Panc1 (cell line): ENCODE measurements around the gene PPP1CA. TPM values are rescaled to one million over a fixed set of nuclear protein-coding genes. Genes with fewer than 3 reads are reported as not detected.
A peak's percentile ranks its signal among the peaks of the same experiment; 100 is the strongest.

ENCODE experiments used
- ATAC-seq: fragments of 200-7000 bp; cut with Tn5 transposase; 2 replicates; pipeline ENCODE4 v1.9.1; 2020; ENCODE audit warnings: mild to moderate bottlenecking, moderate library complexity
- BruUV-seq: library from RNA; stranded (reverse); fragments of 400-500 nt; replicated peaks from 2 replicates; lab custom pipeline; 2021; lab: Mats Ljungman, UMichigan
- CTCF ChIA-PET: fragments of 300-600 bp; sonication (Branson Sonifier 250); formaldehyde crosslinking; loops from one replicate; lab custom pipeline; 2022; ENCODE audit warnings: antibody characterized with exemption; lab: Charles Lee
- POLR2A ChIA-PET: fragments of 300-600 bp; sonication (Branson Sonifier 250); formaldehyde crosslinking; loops from one replicate; lab custom pipeline; 2022; ENCODE audit warnings: antibody characterized with exemption; lab: Charles Lee
- DNase-seq: peaks from one replicate; pipeline ENCODE4 v3.0.0-alpha.2; 2010; ENCODE audit warnings: low read depth, low spot score
- H3K27ac ChIP-seq: 2 replicates; pipeline ENCODE4 v1.5.1; 2011; ENCODE audit warnings: mild to moderate bottlenecking, low read length, inconsistent platforms
- H3K27me3 ChIP-seq: fragments of 200-500 bp; sonication (Bioruptor generic); 2 replicates; pipeline ENCODE4 v1.6.0; 2014; ENCODE audit warnings: low read length, inconsistent platforms; ENCODE audit not compliant: control insufficient read depth, insufficient read depth
- H3K36me3 ChIP-seq: fragments of 200-500 bp; sonication (Bioruptor generic); 2 replicates; pipeline ENCODE4 v1.5.1; 2014; ENCODE audit warnings: inconsistent platforms, mild to moderate bottlenecking, low read length, moderate library complexity; ENCODE audit not compliant: control insufficient read depth, insufficient read depth
- H3K4me1 ChIP-seq: 2 replicates; pipeline ENCODE4 v1.5.1; 2011; ENCODE audit warnings: inconsistent platforms, mild to moderate bottlenecking, low read length, moderate library complexity; ENCODE audit not compliant: control insufficient read depth, insufficient read depth
- H3K4me3 ChIP-seq, 2 experiments: 2 replicates each; pipeline ENCODE4 v1.5.1; 2011 to 2012; ENCODE audit warnings: low read depth in 2 of 2, low read length in 2 of 2, mild to moderate bottlenecking in 2 of 2, inconsistent platforms in 1 of 2, moderate library complexity in 1 of 2
- H3K9me3 ChIP-seq: fragments of 200-500 bp; sonication (Bioruptor generic); 2 replicates; pipeline ENCODE4 v1.5.1; 2014; ENCODE audit warnings: low read depth, mild to moderate bottlenecking, inconsistent platforms, low read length, moderate library complexity; ENCODE audit not compliant: control insufficient read depth, insufficient read depth
- CTCF ChIP-seq: fragments of 450-650 bp; IDR thresholded peaks from 2 replicates; pipeline ENCODE4 v1.5.1; 2017; ENCODE audit warnings: mild to moderate bottlenecking
- POLR2AphosphoS5 ChIP-seq: IDR thresholded peaks from 2 replicates; pipeline ENCODE4 v1.6.1; 2012; ENCODE audit warnings: mild to moderate bottlenecking, low read depth, low read length, moderate library complexity
- REST ChIP-seq, 2 experiments: IDR thresholded peaks; 2 replicates each; pipeline ENCODE4 v1.6.1; 2011 to 2012; ENCODE audit warnings: low read depth in 2 of 2, control low read depth in 1 of 2, low read length in 1 of 2, mild to moderate bottlenecking in 1 of 2, moderate library complexity in 1 of 2; ENCODE audit not compliant: insufficient read depth in 1 of 2
- SIN3A ChIP-seq: IDR thresholded peaks from 2 replicates; pipeline ENCODE4 v1.6.1; 2012; ENCODE audit warnings: low read depth, mild to moderate bottlenecking, low read length, moderate library complexity, borderline replicate concordance; ENCODE audit not compliant: insufficient read depth
- TCF7L2 ChIP-seq: IDR thresholded peaks from 2 replicates; pipeline ENCODE4 v1.6.1; 2011; ENCODE audit warnings: mild to moderate bottlenecking, low read depth, low read length, inconsistent platforms
- in situ Hi-C: cut with HindIII; loops from 2 replicates; pipeline ENCODE4 v1.10.0; 2016; ENCODE audit warnings: low sequenced_read_pairs, low pct_unique_long_range_greater_than_20kb
- intact Hi-C: fragments of 100-400 bp; cut with micrococcal nuclease; formaldehyde crosslinking; loops from one replicate; pipeline ENCODE4 v1.10.0; 2022; ENCODE audit not compliant: unreplicated experiment
- total RNA-seq: library from RNA; stranded (reverse); gene quantifications from one replicate; pipeline ENCODE4 v1.2.1, GENCODE V29; 2021; ENCODE audit not compliant: unreplicated experiment

Gene PPP1CA
- total RNA-seq, 1 experiment from 2014 or later: 361 TPM

- H3K9me3 ChIP-seq: no peaks in the 10 kb centered on the region
- no peak for DNase-seq
- no peaks in the 10 kb centered on the region; the same call in 1 of the 2 replicates for H3K36me3 ChIP-seq
- intact Hi-C loops: no loop called here
- H3K27me3 ChIP-seq: no peaks in the 10 kb centered on the region
- no TSS peak for BruUV-seq
- CTCF ChIA-PET: interaction anchor here (0.5 to 7.7 kb wide), 2 partner anchors 23 to 168 kb away, joined by 4 to 207 read pairs; partner anchors contain the start of gene POLD4
- POLR2A ChIA-PET: interaction anchor here (1.0 kb wide), 1 partner anchor 24 kb away, joined by 4 read pairs; the partner anchor contains the start of gene PPP1CA
- H3K4me3 ChIP-seq: no peak overlapping the region
- in situ Hi-C loops: no loop called here
- H3K4me1 ChIP-seq: peaks cover 71% of the 10 kb centered on the region
- ATAC-seq: no peak
- TF ChIP-seq POLR2AphosphoS5 (no peak), CTCF (no peak), SIN3A (no peak), TCF7L2 (no peak), REST (IDR thresholded peaks at IDR 0.05; ENCODE audit: insufficient read depth in 1 of 2, low read depth in 2 of 2, low read length in 1 of 2) (no peak)
- peak overlapping the region; percentile 80 for H3K27ac ChIP-seq
Observed at GRCh38 chr11:67376873-67377808, 24.5 kb downstream of the PPP1CA start.

DNA sequence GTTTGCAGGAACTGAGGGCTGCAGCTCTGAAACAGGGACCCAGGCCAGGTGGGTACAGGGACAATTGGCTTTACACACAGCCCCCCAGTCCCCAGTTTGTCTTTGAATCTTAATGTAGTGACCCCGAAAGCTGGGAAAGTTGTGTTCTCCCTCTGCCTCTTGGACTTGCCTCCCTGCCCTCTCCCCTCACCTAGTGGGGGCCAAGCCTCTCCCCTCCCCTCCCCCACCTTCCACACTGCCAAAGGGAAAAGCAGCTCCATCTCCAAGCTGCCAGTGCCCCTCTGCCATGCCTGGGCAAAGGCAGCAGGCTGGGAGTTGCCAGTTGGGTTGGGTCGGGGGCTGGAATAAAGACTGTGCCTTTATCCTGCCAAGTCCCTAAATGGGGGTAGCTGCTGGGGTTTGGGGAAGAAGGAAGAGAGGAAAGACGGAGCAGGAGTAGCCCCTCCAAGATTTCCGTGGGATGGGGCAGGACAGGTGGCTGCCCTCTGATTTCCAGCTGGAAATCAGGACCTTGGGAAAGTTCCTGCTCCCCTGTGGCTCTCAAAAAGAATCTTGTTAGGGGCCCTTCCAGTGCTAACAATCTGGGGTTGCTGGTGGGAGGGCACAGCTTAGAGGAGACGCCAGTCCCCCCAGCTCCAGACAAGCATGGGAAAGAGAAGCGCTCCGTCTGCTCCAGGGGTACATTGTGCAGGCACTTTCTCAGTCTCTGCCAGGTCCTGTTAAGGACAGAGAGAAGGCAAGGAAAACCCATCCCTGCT, 25.4 kb downstream of the PPP1CA start:
- in situ Hi-C loops (no loop called here), intact Hi-C loops (no loop called here)
- H3K9me3 ChIP-seq: no peaks in the 10 kb centered on the region
- H3K4me3 ChIP-seq: no peak overlapping the region
- H3K4me1 ChIP-seq: peaks cover 69% of the 10 kb centered on the region
- TF ChIP-seq REST (IDR thresholded peaks at IDR 0.05; ENCODE audit: insufficient read depth in 1 of 2, low read depth in 2 of 2, low read length in 1 of 2) (no peak), CTCF (no peak), TCF7L2 (no peak), POLR2AphosphoS5 (no peak), SIN3A (no peak)
- POLR2A ChIA-PET: interaction anchor here (0.6 to 1.0 kb wide), 3 partner anchors 10 to 63 kb away, joined by 3 to 4 read pairs (median 3); partner anchors contain the start of gene PPP1CA
- no peaks in the 10 kb centered on the region; the same call in 1 of the 2 replicates for H3K36me3 ChIP-seq
- no TSS peak for BruUV-seq
- ATAC-seq (no peak), DNase-seq (no peak)
- peak overlapping the region; percentile 80 for H3K27ac ChIP-seq
- H3K27me3 ChIP-seq: no peaks in the 10 kb centered on the region
- CTCF ChIA-PET: interaction anchor here (0.5 to 7.7 kb wide), 3 partner anchors 22 to 169 kb away, joined by 4 to 207 read pairs (median 7); partner anchors contain the start of genes POLD4 and TBC1D10C
